GM23338 (cell line): ENCODE results near the gene ANKRD63. TPM values are rescaled to one million over a fixed set of nuclear protein-coding genes. Genes with fewer than 3 reads are reported as not detected.

ENCODE experiments used
- ATAC-seq: fragments of 200-7000 bp; cut with Tn5 transposase; 3 replicates; pipeline ENCODE4 v1.9.1; 2020
- DNase-seq: peaks from one replicate; pipeline ENCODE4 v3.0.0-alpha.2; 2015; ENCODE audit warnings: low spot score
- H2AFZ ChIP-seq: fragments of 200-600 bp; sonication (generic); 2 replicates; pipeline ENCODE4 v1.8.0; 2016; ENCODE audit warnings: antibody characterized with exemption, mild to moderate bottlenecking, moderate library complexity
- H3F3A ChIP-seq: fragments of 200-600 bp; sonication (generic); replicated peaks from 2 replicates; pipeline ENCODE4 v1.8.0; 2017; ENCODE audit warnings: antibody characterized with exemption, mixed run types, low read depth
- H3K27ac ChIP-seq: fragments of 200-600 bp; sonication (generic); 2 replicates; pipeline ENCODE4 v1.6.1; 2016; ENCODE audit warnings: low read depth
- H3K27me3 ChIP-seq: fragments of 200-600 bp; sonication (generic); 2 replicates; pipeline ENCODE4 v1.8.0; 2016; ENCODE audit warnings: mild to moderate bottlenecking, mixed run types, moderate library complexity; ENCODE audit not compliant: insufficient read depth
- H3K36me3 ChIP-seq: fragments of 200-600 bp; sonication (generic); 2 replicates; pipeline ENCODE4 v1.8.0; 2016; ENCODE audit warnings: mild to moderate bottlenecking; ENCODE audit not compliant: insufficient read depth
- H3K4me1 ChIP-seq: fragments of 200-600 bp; sonication (generic); 2 replicates; pipeline ENCODE4 v1.8.0; 2016; ENCODE audit warnings: mild to moderate bottlenecking, moderate library complexity; ENCODE audit not compliant: insufficient read depth
- H3K4me2 ChIP-seq: fragments of 200-600 bp; sonication (generic); 2 replicates; pipeline ENCODE4 v1.7.1; 2017; ENCODE audit warnings: mixed run types
- H3K4me3 ChIP-seq: fragments of 200-600 bp; sonication (generic); 2 replicates; pipeline ENCODE4 v1.6.1; 2016; ENCODE audit warnings: mixed run types
- H3K79me2 ChIP-seq: fragments of 200-600 bp; sonication (generic); replicated peaks from 2 replicates; pipeline ENCODE4 v1.8.0; 2017; ENCODE audit warnings: mild to moderate bottlenecking; ENCODE audit not compliant: insufficient read depth
- H3K9me2 ChIP-seq: fragments of 200-600 bp; sonication (generic); 2 replicates; pipeline ENCODE4 v1.8.0; 2017; ENCODE audit not compliant: insufficient read depth
- H4K20me1 ChIP-seq: fragments of 200-600 bp; sonication (generic); replicated peaks from 2 replicates; pipeline ENCODE4 v1.8.0; 2017; ENCODE audit warnings: mild to moderate bottlenecking; ENCODE audit not compliant: insufficient read depth
- H3K27ac Mint-ChIP-seq: 2 replicates; pipeline ENCODE4 v1.8.0; 2020; ENCODE audit warnings: inconsistent platforms, mild to moderate bottlenecking, moderate library complexity, mixed read lengths
- H3K27me3 Mint-ChIP-seq: 3 replicates; pipeline ENCODE4 v1.8.0; 2022; ENCODE audit warnings: low read depth, mild to moderate bottlenecking, moderate library complexity, mixed read lengths, inconsistent platforms; ENCODE audit not compliant: insufficient read depth, poor library complexity
- H3K36me3 Mint-ChIP-seq: 3 replicates; pipeline ENCODE4 v1.8.0; 2021; ENCODE audit warnings: low read depth, mild to moderate bottlenecking, inconsistent platforms, moderate library complexity, mixed read lengths
- H3K4me1 Mint-ChIP-seq: 3 replicates; pipeline ENCODE4 v1.8.0; 2020; ENCODE audit warnings: mild to moderate bottlenecking, inconsistent platforms, mixed read lengths
- H3K4me3 Mint-ChIP-seq: 3 replicates; pipeline ENCODE4 v1.8.0; 2021; ENCODE audit warnings: moderate library complexity, mild to moderate bottlenecking, inconsistent platforms, mixed read lengths
- H3K9me3 Mint-ChIP-seq: 3 replicates; pipeline ENCODE4 v1.8.0; 2020; ENCODE audit warnings: moderate library complexity, mild to moderate bottlenecking, inconsistent platforms, mixed read lengths
- CREB1 ChIP-seq: fragments of 250-450 bp; sonication (Bioruptor Pico); IDR thresholded peaks from 2 replicates; pipeline ENCODE4 v1.5.0; 2020; ENCODE audit warnings: low read depth, mild to moderate bottlenecking, moderate library complexity
- ETS1 ChIP-seq: IDR thresholded peaks from 2 replicates; pipeline ENCODE4 v1.6.1; 2016; ENCODE audit warnings: antibody characterized with exemption
- JUNB ChIP-seq: IDR thresholded peaks from one replicate; pipeline ENCODE4 v1.6.1; 2016; ENCODE audit warnings: antibody characterized with exemption; ENCODE audit not compliant: unreplicated experiment
- REST ChIP-seq: IDR thresholded peaks from one replicate; pipeline ENCODE4 v1.6.1; 2018; ENCODE audit warnings: antibody characterized with exemption; ENCODE audit not compliant: unreplicated experiment
- polyA plus RNA-seq: library from polyadenylated mRNA; unstranded; fragments of >200 nt; fragmentation: Nextera tagmentation; extraction: Ambion mirVana; gene quantifications from 2 replicates; pipeline ENCODE4 v1.2.1, GENCODE V29; 2016
- total RNA-seq: library from RNA; depleted of rRNA; stranded (reverse); fragments of >200 nt; shearing (Covaris generic); gene quantifications from 2 replicates; pipeline ENCODE4 v1.2.3, GENCODE V29; 2014

ANKRD63 gene
- total and polyA plus RNA-seq, 2 experiments from 2014 or later = 0.59 TPM; not detected in 1

GRCh38 chr15:40296561-40297230 lies 13.8 kb upstream of the ANKRD63 start:
- peaks cover 20% of the 10 kb centered on the region for H3K27me3 ChIP-seq
- H3K36me3 ChIP-seq = no peaks in the 10 kb centered on the region
- no peak overlapping the region for H3K4me2 ChIP-seq

More at GRCh38 chr15:40296561-40297230, 13.8 kb upstream of the ANKRD63 start:
- no peak overlapping the region for H2AFZ ChIP-seq
- no peaks in the 10 kb centered on the region for H3F3A ChIP-seq
- H3K4me3 ChIP-seq = no peak overlapping the region
- no peak overlapping the region for H3K4me3 Mint-ChIP-seq
- peaks cover 35% of the 10 kb centered on the region for H3K27me3 Mint-ChIP-seq
- no peak overlapping the region for H3K27ac ChIP-seq
- H3K36me3 Mint-ChIP-seq = peaks cover 12% of the 10 kb centered on the region
- H3K27ac Mint-ChIP-seq = no peak overlapping the region
- H3K4me1 Mint-ChIP-seq = peaks cover 27% of the 10 kb centered on the region
- no peaks in the 10 kb centered on the region for H3K79me2 ChIP-seq
- no peak for DNase-seq
- H3K9me3 Mint-ChIP-seq = peaks cover 15% of the 10 kb centered on the region
- H4K20me1 ChIP-seq = no peaks in the 10 kb centered on the region
- ATAC-seq = no peak
- H3K9me2 ChIP-seq = no peaks in the 10 kb centered on the region
- TF ChIP-seq JUNB (no peak), ETS1 (no peak), REST (no peak), CREB1 (CRISPR knock-in tag) (no peak)
- peaks cover 4% of the 10 kb centered on the region; the same call in 1 of the 2 replicates for H3K4me1 ChIP-seq
